ENCODE data around the gene MPP2.

The MPP2 gene

GRCh38 chr17:43907425-43907981 lies at the start of gene MPP2:
TSS of gene MPP2 (minus strand) at chr17:43907536. CDS start at chr17:43904460, 3,076 bp downstream.
- H3K4me3 ChIP-seq (ENCODE audit: control insufficient read depth, low read depth, low read length), result peak within 1 kb of the TSS; percentile 76
- TF ChIP-seq CTCF (IDR thresholded peaks at IDR 0.05; ENCODE audit: control insufficient read depth, insufficient read depth, low read depth, low read length, missing control alignments), result peak; percentile 36
- no peak for DNase-seq (ENCODE audit: low read depth)

- no peak overlapping the region for H3K4me3 ChIP-seq (ENCODE audit: control insufficient read depth, low read depth, low read length)
- TF ChIP-seq CTCF (IDR thresholded peaks at IDR 0.05; ENCODE audit: control insufficient read depth, insufficient read depth, low read depth, low read length, missing control alignments), result no peak
- DNase-seq (ENCODE audit: low read depth), result no peak
Observed at GRCh38 chr17:43956222-43956621, 48.9 kb upstream of the MPP2 start.

- DNase-seq (ENCODE audit: low read depth), result no peak
- no peak within 1 kb of the TSS for H3K4me3 ChIP-seq (ENCODE audit: control insufficient read depth, low read depth, low read length)
- TF ChIP-seq CTCF (IDR thresholded peaks at IDR 0.05; ENCODE audit: control insufficient read depth, insufficient read depth, low read depth, low read length, missing control alignments), result no peak
Observed at GRCh38 chr17:43953746-43954145, 46.4 kb upstream of the MPP2 start, which contains the start of gene PYY. TSS of gene PYY (minus strand) at chr17:43953940. CDS start at chr17:43953483, 457 bp downstream.

- TF ChIP-seq CTCF (IDR thresholded peaks at IDR 0.05; ENCODE audit: control insufficient read depth, insufficient read depth, low read depth, low read length, missing control alignments), result no peak
- no peak overlapping the region for H3K4me3 ChIP-seq (ENCODE audit: control insufficient read depth, low read depth, low read length)
- DNase-seq (ENCODE audit: low read depth), result no peak
Observed at GRCh38 chr17:43952724-43953666, 45.7 kb upstream of the MPP2 start.

GRCh38 chr17:43952351-43952723 lies 45.0 kb upstream of the MPP2 start:
- H3K4me3 ChIP-seq (ENCODE audit: control insufficient read depth, low read depth, low read length), result no peak overlapping the region
- no peak for DNase-seq (ENCODE audit: low read depth)

GRCh38 chr17:43951750-43952149 lies 44.4 kb upstream of the MPP2 start:
- no peak for TF ChIP-seq CTCF (IDR thresholded peaks at IDR 0.05; ENCODE audit: control insufficient read depth, insufficient read depth, low read depth, low read length, missing control alignments)
- DNase-seq (ENCODE audit: low read depth), result no peak
- H3K4me3 ChIP-seq (ENCODE audit: control insufficient read depth, low read depth, low read length), result no peak overlapping the region

More at GRCh38 chr17:43952351-43952723, 45.0 kb upstream of the MPP2 start:
- TF ChIP-seq CTCF (IDR thresholded peaks at IDR 0.05; ENCODE audit: control insufficient read depth, insufficient read depth, low read depth, low read length, missing control alignments), result no peak
